H1 (cell line): ENCODE results near the gene TMEM154. TPM values are rescaled to one million over a fixed set of nuclear protein-coding genes. Genes with fewer than 3 reads are reported as not detected.

Experiments used
- ASH2L ChIP-seq: fragments of 200-600, 300-600 bp; sonication (generic); IDR thresholded peaks from one replicate; pipeline ENCODE4 v1.7.1; 2017; ENCODE audit warnings: low read length
- CHD2 ChIP-seq: IDR thresholded peaks from 2 replicates; pipeline ENCODE4 v1.6.1; 2012; ENCODE audit warnings: low read length, improper control_type of control experiment
- EGR1 ChIP-seq: IDR thresholded peaks from 2 replicates; pipeline ENCODE4 v1.6.1; 2011; ENCODE audit warnings: low read depth, low read length, borderline replicate concordance
- HDAC6 ChIP-seq: IDR thresholded peaks from one replicate; pipeline ENCODE4 v1.7.1; 2012; ENCODE audit warnings: low read depth, mild to moderate bottlenecking, inconsistent platforms, low read length, moderate library complexity
- KDM1A ChIP-seq: fragments of 200-600, 300-600 bp; sonication (generic); IDR thresholded peaks from 2 replicates; pipeline ENCODE4 v1.7.1; 2016; ENCODE audit warnings: mild to moderate bottlenecking, low read length, borderline replicate concordance
- KDM5A ChIP-seq: fragments of 200-600 bp; IDR thresholded peaks from 2 replicates; pipeline ENCODE4 v1.7.1; 2012; ENCODE audit warnings: mild to moderate bottlenecking, low read length, inconsistent platforms, mixed read lengths
- POU5F1 ChIP-seq: IDR thresholded peaks from 2 replicates; pipeline ENCODE4 v1.6.1; 2011; ENCODE audit warnings: low read depth, mild to moderate bottlenecking, low read length, moderate library complexity
- TAF1 ChIP-seq: IDR thresholded peaks from 2 replicates; pipeline ENCODE4 v1.6.1; 2011; ENCODE audit warnings: mild to moderate bottlenecking, low read depth, low read length
- polyA plus RNA-seq, 7 experiments: library from polyadenylated mRNA; depleted of rRNA in 3 of 7; stranded (reverse) in 5 of 7; unstranded in 2 of 7; fragments of >200 nt in 5 of 7; fragments of 200-250 nt in 2 of 7; gene quantifications; 1 replicate in 5 of 7; 2 replicates in 1 of 7; 4 replicates in 1 of 7; pipeline versions ENCODE4 v1.2.1 to v1.2.3, GENCODE V29; 2011 to 2013; ENCODE audit warnings: missing spikeins in 2 of 7, mixed read lengths in 2 of 7
- total RNA-seq: library from RNA; stranded (reverse); fragmentation: NEBNext Ultra II Directional; extraction: Animal tissue kit (Norgen Biotek cat#: 25700); gene quantifications from 2 replicates; pipeline ENCODE4 v1.2.1, GENCODE V29; 2021
- TF ChIP-seq, protein P1 (sequence below): fragments of 300-600 bp; sonication (generic); IDR thresholded peaks from 2 replicates; pipeline ENCODE4 v1.7.1; 2012; ENCODE audit warnings: low read length, moderate library complexity, mild to moderate bottlenecking, inconsistent platforms; ENCODE audit not compliant: insufficient replicate concordance

The TMEM154 gene
- total and polyA plus RNA-seq, 2 of the 8 experiments (the other 6 are each of a cell fraction or from before 2014, with no cell fraction given), result 0.33 to 1.2 TPM

DNA sequence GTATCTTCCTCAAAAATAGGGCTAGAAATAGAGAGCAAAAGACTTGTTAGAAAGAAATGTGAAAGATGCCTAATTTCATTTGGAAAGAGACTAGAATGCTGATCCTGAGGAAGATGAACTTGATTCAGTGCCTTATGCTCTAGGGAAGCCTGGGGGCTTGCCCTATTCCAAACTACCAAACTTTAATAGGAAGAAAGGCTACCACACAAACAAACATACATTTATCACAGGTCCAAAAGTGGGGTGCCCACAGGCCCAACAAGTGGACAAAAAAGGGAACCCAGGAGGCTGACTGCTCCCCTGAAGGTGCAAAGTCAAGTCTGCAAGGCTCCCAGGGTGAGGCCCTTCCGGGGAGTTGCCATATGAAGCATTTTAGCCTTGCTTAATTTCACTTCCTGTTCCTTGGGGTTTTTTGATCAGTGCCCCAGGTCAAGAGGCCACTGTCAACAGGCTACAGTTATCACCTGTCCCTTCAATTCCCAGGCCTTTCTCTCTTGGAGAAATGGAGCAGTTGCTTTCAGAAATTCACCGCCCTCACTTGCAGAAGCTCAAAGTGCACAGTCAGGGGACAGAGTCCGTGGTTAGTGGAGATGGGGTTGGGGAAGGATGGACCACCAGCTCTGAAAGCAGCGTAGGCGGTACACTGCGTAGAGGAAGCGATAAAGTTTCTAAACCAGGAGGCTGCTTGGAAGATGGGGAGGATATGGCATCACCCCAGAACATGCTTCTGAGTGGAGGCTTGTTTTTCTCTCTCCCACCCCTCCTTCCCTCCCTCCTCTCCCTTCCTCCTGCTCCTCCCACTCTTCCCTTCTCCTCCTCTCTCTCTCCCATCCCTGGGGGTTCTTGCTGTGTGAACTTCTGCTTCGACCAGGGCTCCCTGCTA, 36.4 kb downstream of the TMEM154 start (continued):
- TF ChIP-seq TAF1 (no peak), ASH2L (no peak), CHD2 (no peak), KDM5A (no peak), HDAC6 (no peak), EGR1 (no peak), KDM1A (no peak), POU5F1 (no peak)
- TF ChIP-seq, protein P1, sequence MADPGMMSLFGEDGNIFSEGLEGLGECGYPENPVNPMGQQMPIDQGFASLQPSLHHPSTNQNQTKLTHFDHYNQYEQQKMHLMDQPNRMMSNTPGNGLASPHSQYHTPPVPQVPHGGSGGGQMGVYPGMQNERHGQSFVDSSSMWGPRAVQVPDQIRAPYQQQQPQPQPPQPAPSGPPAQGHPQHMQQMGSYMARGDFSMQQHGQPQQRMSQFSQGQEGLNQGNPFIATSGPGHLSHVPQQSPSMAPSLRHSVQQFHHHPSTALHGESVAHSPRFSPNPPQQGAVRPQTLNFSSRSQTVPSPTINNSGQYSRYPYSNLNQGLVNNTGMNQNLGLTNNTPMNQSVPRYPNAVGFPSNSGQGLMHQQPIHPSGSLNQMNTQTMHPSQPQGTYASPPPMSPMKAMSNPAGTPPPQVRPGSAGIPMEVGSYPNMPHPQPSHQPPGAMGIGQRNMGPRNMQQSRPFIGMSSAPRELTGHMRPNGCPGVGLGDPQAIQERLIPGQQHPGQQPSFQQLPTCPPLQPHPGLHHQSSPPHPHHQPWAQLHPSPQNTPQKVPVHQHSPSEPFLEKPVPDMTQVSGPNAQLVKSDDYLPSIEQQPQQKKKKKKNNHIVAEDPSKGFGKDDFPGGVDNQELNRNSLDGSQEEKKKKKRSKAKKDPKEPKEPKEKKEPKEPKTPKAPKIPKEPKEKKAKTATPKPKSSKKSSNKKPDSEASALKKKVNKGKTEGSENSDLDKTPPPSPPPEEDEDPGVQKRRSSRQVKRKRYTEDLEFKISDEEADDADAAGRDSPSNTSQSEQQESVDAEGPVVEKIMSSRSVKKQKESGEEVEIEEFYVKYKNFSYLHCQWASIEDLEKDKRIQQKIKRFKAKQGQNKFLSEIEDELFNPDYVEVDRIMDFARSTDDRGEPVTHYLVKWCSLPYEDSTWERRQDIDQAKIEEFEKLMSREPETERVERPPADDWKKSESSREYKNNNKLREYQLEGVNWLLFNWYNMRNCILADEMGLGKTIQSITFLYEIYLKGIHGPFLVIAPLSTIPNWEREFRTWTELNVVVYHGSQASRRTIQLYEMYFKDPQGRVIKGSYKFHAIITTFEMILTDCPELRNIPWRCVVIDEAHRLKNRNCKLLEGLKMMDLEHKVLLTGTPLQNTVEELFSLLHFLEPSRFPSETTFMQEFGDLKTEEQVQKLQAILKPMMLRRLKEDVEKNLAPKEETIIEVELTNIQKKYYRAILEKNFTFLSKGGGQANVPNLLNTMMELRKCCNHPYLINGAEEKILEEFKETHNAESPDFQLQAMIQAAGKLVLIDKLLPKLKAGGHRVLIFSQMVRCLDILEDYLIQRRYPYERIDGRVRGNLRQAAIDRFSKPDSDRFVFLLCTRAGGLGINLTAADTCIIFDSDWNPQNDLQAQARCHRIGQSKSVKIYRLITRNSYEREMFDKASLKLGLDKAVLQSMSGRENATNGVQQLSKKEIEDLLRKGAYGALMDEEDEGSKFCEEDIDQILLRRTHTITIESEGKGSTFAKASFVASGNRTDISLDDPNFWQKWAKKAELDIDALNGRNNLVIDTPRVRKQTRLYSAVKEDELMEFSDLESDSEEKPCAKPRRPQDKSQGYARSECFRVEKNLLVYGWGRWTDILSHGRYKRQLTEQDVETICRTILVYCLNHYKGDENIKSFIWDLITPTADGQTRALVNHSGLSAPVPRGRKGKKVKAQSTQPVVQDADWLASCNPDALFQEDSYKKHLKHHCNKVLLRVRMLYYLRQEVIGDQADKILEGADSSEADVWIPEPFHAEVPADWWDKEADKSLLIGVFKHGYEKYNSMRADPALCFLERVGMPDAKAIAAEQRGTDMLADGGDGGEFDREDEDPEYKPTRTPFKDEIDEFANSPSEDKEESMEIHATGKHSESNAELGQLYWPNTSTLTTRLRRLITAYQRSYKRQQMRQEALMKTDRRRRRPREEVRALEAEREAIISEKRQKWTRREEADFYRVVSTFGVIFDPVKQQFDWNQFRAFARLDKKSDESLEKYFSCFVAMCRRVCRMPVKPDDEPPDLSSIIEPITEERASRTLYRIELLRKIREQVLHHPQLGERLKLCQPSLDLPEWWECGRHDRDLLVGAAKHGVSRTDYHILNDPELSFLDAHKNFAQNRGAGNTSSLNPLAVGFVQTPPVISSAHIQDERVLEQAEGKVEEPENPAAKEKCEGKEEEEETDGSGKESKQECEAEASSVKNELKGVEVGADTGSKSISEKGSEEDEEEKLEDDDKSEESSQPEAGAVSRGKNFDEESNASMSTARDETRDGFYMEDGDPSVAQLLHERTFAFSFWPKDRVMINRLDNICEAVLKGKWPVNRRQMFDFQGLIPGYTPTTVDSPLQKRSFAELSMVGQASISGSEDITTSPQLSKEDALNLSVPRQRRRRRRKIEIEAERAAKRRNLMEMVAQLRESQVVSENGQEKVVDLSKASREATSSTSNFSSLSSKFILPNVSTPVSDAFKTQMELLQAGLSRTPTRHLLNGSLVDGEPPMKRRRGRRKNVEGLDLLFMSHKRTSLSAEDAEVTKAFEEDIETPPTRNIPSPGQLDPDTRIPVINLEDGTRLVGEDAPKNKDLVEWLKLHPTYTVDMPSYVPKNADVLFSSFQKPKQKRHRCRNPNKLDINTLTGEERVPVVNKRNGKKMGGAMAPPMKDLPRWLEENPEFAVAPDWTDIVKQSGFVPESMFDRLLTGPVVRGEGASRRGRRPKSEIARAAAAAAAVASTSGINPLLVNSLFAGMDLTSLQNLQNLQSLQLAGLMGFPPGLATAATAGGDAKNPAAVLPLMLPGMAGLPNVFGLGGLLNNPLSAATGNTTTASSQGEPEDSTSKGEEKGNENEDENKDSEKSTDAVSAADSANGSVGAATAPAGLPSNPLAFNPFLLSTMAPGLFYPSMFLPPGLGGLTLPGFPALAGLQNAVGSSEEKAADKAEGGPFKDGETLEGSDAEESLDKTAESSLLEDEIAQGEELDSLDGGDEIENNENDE, result no peak
